Right ventricle myocardium superior (tissue), 1 donor: ENCODE measurements around the gene SKI. TPM values are rescaled to one million over a fixed set of nuclear protein-coding genes. Genes with fewer than 3 reads are reported as not detected.

Source experiments
- ATAC-seq: fragments of 200-7000 bp; cut with Tn5 transposase; one replicate; pipeline ENCODE4 v1.9.1; 2020; ENCODE audit warnings: mild to moderate bottlenecking; ENCODE audit not compliant: poor library complexity
- DNase-seq: peaks from one replicate; pipeline ENCODE4 v3.0.0-alpha.2; 2020
- intact Hi-C: fragments of 100-400 bp; cut with DNase I; formaldehyde crosslinking; loops from one replicate; pipeline ENCODE4 v1.11.2; 2022
- total RNA-seq: library from RNA; stranded (reverse); fragmentation: NEBNext Ultra II Directional; extraction: Animal tissue kit (Norgen Biotek cat#: 25700); gene quantifications from one replicate; pipeline ENCODE4 v1.2.1, GENCODE V29; 2021
- donor health status: DM: no; HTN: yes; CAD: no; lungs with severe emphysema.

Gene SKI
- total RNA-seq, 1 donor from 2014 or later: 35.1 TPM

- intact Hi-C loops: loop anchor here (2.0 kb wide), 1 partner anchor 110 kb away; no protein-coding TSS in a partner anchor
These were observed 23.5 kb upstream of the SKI start for GRCh38 chr1:2204415-2205190.

DNA sequence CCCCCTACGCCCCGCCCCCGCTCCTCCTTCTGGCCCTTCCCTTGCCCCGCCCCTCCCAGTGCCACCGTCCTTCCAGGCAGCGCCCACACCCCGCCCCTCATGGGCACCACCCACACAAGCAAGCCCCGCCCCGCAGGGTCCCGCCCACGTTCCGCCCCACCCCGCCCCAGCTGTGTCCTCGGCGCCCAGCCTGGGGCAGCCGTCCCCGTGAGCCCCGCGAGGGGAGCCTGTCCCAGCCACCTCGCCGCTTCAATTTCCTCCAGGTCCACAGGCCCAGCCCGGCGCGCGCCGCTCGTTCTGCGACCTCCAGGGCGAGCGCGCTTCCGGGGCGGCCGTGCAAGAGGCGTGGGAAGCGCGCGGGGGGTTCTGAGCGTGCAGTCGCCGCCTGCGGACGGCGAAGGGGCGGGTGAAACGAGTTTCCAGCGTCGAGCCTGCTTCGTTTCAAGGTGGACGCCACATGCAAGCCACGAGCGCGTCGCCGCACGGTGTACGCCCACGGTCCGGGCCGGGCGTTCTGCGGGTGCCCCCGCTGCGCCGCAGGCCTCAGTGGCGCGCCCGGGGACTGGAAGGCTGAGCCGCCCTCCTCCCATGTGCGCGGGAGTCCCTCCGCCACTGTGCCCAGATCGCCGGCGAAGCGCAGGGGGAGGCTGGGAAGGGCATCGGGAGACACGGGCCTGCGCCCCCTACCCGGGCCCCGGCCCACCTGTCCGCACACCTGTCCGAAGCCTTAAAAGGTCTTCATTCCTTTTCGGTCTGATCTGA lies 22.7 kb upstream of the SKI start:
- intact Hi-C loops: loop anchor here (2.0 kb wide), 1 partner anchor 109 kb away; no protein-coding TSS in a partner anchor
- peak; percentile 98 for DNase-seq
- ATAC-seq: peak; percentile 81

More at GRCh38 chr1:2204415-2205190, 23.5 kb upstream of the SKI start:
- ATAC-seq (peak; percentile 72), DNase-seq (peak; percentile 90)

- DNase-seq: no peak
- intact Hi-C loops: no loop called here
- ATAC-seq: no peak
These were observed 21.2 kb upstream of the SKI start for GRCh38 chr1:2206813-2207487.

DNA sequence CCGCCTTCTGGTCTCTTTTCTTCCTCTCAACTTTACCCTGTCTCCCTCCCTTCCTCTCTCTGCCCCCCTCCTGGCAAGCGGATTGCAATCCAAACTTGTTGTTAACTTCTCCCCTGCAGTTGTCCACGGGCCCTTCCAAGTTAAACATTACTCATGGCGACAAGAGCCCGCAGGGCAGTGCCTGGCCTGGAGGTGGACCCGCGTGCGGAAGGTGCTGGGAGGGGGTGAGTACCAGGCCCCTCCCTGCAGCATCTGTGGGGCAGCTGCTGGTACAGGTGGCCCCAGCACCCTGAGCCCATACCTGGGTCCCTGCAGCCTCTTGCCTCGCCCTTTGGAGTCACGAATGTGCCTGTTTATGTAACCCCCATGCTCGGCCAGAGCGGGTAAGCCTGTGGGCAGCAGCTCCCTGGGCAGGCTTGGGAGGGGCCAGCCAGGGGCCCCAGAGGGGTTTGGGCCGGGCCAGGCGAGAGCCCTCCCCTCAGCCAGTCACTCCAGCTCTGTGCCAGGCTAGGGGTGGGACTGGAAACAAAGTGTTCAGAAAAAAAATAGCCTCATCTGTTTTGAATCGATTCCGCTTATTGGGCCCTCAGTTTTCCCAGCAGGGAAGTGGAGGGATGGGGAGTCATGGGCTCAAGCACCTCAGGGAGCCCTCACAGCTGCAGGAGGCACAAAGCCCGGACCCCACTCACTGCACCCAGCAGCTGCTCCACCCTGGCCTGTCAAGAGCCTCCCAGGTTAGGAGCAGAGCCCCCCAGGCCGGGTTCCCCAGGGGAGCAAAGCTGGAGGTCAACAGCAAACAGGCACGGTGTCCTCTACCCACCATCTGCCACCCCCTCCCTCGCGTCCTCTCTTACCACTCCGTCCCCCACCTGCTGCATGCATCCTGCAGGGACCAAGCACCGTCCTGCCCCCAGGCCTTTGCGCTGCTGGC lies 19.5 kb upstream of the SKI start:
- no peak for ATAC-seq

GRCh38 chr1:2209400-2210083 lies 18.6 kb upstream of the SKI start:
- no peak for DNase-seq
- no peak for ATAC-seq
- intact Hi-C loops: no loop called here

More for the DNA sequence above, 19.5 kb upstream of the SKI start:
- intact Hi-C loops: no loop called here
- peak; percentile 66 for DNase-seq

- DNase-seq (no peak), ATAC-seq (no peak)
- intact Hi-C loops: no loop called here
These were observed 17.9 kb upstream of the SKI start for GRCh38 chr1:2210084-2210653.

GRCh38 chr1:2210786-2211185 lies 17.3 kb upstream of the SKI start:
- DNase-seq (no peak), ATAC-seq (no peak)
- intact Hi-C loops: no loop called here

DNA sequence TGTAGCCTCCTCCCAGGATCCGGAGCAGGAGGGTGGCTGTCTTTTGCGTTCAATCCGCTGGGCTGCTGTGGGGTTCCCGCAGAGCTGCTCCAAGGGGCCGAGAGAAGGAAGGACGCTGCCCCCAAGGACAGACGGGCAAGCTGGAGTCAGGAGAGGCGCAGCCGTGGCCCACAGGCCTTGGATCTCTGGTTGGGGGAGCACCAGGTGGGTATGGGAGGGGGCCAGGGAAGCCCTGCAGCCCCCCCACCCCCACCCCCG lies 15.9 kb upstream of the SKI start:
- intact Hi-C loops: no loop called here
- ATAC-seq (peak; percentile 1), DNase-seq (no peak)

DNA sequence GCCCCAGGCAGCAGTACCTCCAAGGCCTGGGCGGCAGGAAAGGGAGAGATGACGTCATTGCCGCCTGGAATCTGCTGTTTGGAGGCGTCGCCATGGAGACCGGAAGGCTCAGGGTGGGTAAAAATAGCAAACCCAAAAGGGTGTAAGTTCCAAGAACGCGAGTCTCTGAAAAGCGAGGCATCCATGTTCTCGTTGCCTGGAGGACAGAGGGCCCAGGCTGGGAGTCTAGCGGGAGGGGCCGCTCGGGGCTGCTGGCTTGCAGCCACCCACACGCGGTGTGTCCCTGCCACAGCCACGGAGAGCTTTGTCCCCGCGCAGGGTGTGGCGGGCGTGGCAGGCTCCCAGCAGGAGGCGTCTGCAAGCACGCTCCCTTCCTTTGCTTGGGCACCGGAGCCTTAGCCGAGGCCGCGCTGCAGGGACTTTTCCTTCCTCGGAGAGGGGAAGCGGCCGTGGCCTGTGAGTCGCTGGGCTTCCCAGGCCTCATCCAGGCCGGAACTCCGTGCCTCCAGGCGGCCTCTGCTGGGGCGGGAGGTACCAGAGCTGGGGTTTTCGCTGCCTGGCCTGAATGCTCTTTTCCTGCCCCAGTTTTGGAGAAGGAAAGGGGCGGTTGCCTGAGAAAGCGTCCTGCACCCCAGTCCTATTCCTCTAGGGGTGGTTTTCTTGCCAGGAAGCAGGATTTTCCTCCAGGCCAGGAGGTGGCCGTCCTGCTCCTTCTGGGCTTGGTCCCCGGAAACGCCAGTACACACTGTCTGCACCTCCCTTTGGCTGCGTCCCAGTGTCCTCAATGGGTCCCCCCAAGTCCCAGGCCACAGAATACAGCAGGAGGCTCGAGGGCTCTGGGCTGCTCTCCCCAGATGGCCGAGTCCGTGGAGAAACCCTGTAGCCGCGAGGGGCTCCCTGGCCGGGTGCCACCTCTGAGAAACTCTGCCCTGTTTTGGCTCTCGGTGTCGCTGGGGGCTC lies 15.3 kb upstream of the SKI start:
- ATAC-seq (peak; percentile 66), DNase-seq (peak; percentile 94)
- intact Hi-C loops: no loop called here

DNA sequence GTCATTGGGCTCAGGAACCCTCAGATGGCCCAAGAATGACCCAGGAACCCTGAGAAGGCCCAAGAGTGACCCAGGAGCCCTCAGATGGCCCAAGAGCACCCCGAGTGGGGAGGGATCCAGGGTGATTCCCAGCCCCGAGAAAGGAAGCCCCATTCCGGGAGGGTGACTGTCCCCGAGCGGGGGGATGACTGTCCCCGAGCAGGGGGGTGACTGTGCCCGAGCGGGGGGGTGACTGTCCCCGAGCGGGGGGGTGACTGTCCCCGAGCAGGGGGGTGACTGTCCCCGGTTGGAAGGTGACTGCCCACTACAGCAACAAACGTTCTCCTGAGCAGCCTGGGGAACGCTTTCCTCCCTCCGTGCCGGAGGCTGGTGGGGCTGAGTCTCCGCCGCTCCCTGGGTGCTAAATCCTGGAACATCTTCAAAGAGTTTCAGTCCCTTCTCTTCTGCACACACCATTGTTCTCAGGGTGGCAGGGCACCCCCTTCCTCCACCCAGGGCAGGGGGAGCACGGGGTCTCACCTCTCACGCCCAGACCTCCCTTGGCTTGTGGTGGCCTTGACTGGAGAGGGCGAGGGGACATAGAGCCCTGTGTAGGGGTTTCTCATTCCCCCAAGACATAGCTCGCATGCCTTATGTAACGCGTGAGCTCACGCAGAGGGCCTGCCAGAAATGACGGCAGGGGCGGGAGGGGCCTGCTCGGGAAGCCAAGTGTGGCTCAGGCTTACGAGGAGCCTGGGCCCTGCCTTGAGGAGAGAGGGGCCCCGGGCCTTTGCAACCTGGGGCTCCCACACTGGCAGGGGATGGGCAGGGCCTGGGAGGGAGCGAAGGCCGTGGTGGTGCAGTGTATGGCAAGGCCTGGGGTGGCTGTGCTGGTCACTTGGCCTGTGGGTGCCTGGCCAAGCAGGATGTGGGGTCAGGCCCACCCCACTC lies 14.3 kb upstream of the SKI start:
- DNase-seq (peak; percentile 93), ATAC-seq (peak; percentile 76)
- intact Hi-C loops: no loop called here

DNA sequence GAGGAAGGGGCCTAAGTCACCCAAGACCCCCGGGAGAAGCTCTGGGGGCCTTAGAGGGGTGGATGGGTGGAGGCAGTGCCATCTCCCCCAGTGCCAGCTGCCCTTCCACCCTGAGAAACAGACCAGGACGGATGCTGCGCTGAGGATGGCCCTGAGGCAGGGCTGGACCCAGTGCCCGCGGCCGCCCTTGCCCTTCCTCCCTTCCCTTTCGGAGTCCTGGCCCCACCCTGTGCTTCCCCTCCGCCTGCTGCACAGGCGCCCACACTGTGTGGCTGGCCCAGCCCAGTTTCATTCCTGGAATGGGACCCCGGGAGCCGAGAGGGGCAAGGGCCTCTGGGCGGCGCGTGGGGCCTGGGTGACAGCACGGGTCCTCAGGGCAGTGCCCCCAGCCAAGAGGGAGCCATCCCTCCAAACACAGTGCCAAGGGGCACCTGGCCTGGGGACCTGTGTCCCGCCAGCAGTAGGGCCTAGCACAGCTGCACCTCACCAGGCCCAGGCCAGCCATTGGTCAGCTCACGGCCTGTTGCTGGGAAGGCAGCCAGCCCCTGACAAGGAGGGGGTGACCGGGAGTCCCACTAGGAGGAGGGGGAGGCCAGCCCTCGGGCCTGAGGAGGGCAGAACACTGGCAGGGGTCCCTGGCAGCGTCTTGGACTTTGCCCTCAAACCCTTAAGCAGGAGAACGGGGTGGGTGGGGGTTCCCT lies 13.4 kb upstream of the SKI start:
- no peak for DNase-seq
- intact Hi-C loops: no loop called here
- ATAC-seq: peak; percentile 18

GRCh38 chr1:2215329-2215728 lies 12.8 kb upstream of the SKI start:
- DNase-seq (no peak), ATAC-seq (no peak)
- intact Hi-C loops: no loop called here

GRCh38 chr1:2215909-2216766 lies 12.0 kb upstream of the SKI start:
- intact Hi-C loops: no loop called here
- DNase-seq (no peak), ATAC-seq (no peak)

- intact Hi-C loops: no loop called here
- ATAC-seq: no peak
- DNase-seq: no peak
These were observed 11.4 kb upstream of the SKI start for GRCh38 chr1:2216767-2217058.
